A172 (cell line): Measurements from ENCODE around the gene THNSL1. TPM values are rescaled to one million over a fixed set of nuclear protein-coding genes. Genes with fewer than 3 reads are reported as not detected.

Source experiments
- DNase-seq: peaks from one replicate; pipeline ENCODE4 v3.0.0-alpha.2; 2015; ENCODE audit warnings: low spot score
- total RNA-seq: library from RNA; depleted of rRNA; stranded (reverse); fragments of >200 nt; shearing (Covaris generic); gene quantifications from 2 replicates; pipeline ENCODE4 v1.2.3, GENCODE V29; 2014; rRNA removed

THNSL1 gene
- total RNA-seq, 1 experiment from 2014 or later: 5.1 TPM

GRCh38 chr10:25057886-25058285 is 41.5 kb downstream of the THNSL1 start:
- DNase-seq: no peak

DNA sequence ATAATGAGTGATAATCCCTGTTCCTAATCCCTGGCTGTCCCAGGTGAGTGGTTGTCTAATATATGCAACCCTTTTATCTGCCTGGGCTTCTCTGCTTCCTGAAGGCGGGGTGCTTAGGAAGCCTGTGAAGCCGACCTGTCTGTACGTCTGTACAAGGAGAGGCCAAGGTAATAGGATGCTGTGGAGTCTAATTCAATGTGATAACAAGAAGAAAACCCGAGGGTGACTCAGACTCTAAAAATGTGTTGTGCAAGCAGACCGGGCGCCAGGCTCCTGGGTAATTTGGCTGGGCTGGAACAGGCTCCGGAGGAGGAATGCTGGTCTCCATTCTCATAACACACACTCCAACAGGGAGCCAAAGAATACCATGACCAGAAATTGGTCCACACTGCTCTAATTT is 43.6 kb downstream of the THNSL1 start:
- peak; percentile 88 for DNase-seq

GRCh38 chr10:25061125-25061524 is 44.7 kb downstream of the THNSL1 start:
- DNase-seq: no peak

GRCh38 chr10:25061711-25062449 is 45.5 kb downstream of the THNSL1 start:
- peak; percentile 57 for DNase-seq

DNA sequence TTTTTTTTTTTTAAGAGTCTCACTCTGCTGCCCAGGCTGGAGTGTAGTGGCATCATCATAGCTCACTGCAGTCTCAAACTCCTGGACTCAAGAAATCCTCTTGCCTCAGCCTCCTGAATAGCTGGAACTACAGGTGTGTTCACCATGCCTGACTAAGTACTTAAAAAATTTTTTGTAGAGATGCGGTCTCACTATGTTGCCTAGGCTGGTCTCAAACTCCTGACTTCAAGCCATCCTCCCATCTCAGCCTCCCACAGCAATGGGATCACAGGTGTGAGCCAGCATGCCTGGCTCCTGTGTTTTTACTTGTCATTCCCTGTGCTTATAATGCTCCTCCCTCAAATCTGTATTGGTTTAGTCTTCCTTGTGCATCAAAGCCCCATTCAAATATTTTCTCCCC is 46.7 kb downstream of the THNSL1 start:
- DNase-seq: no peak

GRCh38 chr10:25063644-25064043 is 47.2 kb downstream of the THNSL1 start:
- DNase-seq: no peak

DNA sequence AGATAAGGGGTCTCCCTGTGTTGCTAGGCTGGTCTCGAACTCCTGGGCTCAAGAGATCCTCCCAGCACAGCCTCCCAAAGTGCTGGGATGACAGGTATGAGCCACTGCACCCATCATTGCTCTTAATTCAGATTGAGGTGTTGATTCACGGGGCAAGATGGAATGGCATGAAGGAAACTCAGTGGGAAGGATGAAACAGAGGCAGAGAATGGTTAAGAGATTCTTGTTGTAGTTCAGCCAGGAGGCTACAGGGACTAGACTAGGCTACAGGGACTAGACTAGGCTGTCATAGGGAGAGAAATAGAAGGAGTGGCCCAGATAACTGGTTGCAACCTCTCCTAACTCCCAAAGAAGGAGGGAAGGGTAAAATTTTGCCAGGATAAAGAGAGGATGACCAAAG is 48.0 kb downstream of the THNSL1 start:
- no peak for DNase-seq

DNA sequence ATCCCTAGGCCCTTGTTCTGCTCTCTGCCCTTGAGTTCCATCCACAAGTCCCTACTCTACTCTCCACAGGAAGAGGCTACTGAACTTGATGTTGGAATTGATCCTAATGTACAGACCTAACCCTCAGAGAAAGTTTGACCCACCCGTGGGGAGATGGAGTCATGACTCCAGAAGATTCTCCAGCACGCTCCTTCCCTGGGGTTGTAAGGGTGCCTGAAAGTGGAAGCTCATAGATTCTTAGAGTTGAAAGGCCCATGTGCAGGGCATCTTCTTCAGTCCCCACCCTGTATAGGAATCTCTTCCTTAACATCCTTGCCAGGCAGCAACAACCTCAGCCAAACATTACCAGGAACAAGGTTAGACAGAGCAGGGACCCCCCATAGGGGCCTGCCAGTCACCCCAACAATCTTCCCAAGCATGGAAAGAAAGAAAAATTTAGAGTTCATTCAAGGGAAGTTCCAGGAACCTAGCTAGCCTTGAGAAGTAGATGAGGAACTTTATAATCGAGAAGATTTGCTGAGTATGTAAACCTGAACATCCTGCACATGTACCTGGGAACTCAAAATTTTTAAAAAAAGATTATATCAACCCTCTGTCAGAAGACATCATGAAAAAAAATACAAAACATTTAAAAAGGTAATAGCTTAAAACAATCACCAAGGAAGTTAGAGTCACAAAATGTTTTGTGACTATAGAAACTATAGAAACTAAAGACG is 49.5 kb downstream of the THNSL1 start:
- DNase-seq: no peak

- peak; percentile 64 for DNase-seq
Measured at GRCh38 chr10:25068152-25069058, 52.0 kb downstream of the THNSL1 start.

DNA sequence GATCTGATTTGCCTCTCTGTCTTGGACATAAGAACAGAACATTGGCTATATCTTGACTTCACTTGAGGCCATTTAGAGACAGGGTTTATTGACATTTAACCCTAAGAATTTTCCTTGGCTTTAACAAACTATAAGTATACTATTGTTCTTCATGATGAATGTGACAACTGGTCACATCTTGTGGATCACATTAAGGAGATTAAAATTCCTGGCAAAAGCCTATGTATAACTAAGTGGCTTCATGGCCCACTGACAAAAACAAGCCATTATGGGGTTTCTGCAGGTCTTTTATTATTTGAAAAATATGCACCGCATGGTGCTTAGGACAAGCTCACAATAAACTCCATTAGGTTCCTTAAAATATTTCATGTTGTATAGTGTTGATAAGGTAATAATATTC is 54.8 kb downstream of the THNSL1 start:
- DNase-seq: no peak

DNA sequence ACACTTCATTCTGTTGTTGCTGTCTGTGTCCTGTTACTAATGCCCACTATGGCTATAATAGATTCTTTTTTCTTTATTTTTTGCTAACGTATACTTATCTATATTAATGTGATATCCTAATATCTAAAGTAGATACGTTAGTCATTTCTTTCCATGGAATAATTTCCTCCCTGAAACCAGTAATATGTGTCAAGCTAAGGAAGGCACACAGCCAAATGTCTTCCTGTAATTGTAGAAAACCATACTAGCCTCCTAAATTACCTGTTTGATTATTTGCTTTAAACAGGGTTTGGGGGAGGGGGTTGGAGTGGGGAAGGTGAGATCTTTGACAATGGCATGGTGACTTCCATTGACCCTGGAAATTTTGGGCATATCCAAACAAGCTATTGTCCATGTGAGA is 56.4 kb downstream of the THNSL1 start:
- no peak for DNase-seq

DNA sequence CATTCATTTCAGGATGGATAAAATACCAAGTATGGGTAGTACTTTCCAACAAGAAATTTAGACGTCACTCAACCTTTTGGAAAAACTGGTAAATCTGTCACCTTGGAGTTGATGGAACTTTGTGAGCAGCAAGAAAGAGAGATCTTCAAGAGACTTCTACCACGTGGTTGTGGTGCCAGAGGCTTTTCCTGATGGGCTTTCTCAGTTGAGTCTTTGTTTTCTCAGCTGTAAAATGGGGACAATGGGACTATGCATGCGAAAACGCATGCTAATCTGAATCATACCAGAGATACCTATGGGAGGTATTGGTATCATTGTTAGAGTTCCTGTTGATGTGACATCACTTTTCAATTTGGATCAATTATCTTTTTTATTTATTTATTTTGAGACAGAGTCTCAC is 59.4 kb downstream of the THNSL1 start:
- DNase-seq: no peak

Other genes with a start within 250 kb of the THNSL1 start
- gene PRTFDC1, start 64.0 kb upstream of the THNSL1 start, total RNA-seq: 10.1 and 15.8 TPM in 2 replicates
- not detected in 2 replicates for gene ENKUR, start 454 bp upstream of the THNSL1 start, total RNA-seq
- 7.1 and 7.3 TPM in 2 replicates for gene GPR158, start 158.4 kb downstream of the THNSL1 start, total RNA-seq